Measurements from ENCODE around the gene ACTN1.

DNA sequence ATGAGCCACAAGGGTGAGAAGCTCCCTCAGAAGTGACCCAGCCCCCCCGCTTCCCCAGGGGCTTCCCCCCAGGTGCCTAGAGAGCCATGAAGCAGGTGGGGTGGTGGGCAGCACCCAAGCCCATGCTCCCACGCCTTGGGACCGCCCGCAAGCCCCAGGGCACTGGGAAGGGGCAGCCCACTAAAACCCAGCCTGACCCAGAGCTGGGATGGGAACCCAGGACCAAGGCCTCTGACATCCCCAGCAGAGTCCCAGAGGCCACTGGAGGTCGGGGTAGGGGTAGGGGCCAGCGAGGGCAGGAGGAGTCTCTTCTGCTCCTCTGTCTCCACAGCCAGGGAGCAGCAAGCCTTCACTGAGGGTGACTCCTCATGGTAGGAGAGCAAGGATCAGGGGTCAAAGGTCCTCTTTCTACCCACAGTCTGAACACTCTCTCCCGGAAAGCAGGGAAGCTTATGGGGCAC is 99.8 kb downstream of the ACTN1 start:
- TF ChIP-seq, protein P1, sequence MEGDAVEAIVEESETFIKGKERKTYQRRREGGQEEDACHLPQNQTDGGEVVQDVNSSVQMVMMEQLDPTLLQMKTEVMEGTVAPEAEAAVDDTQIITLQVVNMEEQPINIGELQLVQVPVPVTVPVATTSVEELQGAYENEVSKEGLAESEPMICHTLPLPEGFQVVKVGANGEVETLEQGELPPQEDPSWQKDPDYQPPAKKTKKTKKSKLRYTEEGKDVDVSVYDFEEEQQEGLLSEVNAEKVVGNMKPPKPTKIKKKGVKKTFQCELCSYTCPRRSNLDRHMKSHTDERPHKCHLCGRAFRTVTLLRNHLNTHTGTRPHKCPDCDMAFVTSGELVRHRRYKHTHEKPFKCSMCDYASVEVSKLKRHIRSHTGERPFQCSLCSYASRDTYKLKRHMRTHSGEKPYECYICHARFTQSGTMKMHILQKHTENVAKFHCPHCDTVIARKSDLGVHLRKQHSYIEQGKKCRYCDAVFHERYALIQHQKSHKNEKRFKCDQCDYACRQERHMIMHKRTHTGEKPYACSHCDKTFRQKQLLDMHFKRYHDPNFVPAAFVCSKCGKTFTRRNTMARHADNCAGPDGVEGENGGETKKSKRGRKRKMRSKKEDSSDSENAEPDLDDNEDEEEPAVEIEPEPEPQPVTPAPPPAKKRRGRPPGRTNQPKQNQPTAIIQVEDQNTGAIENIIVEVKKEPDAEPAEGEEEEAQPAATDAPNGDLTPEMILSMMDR (IDR thresholded peaks at IDR 0.05), result no peak
- TF ChIP-seq, protein P2, sequence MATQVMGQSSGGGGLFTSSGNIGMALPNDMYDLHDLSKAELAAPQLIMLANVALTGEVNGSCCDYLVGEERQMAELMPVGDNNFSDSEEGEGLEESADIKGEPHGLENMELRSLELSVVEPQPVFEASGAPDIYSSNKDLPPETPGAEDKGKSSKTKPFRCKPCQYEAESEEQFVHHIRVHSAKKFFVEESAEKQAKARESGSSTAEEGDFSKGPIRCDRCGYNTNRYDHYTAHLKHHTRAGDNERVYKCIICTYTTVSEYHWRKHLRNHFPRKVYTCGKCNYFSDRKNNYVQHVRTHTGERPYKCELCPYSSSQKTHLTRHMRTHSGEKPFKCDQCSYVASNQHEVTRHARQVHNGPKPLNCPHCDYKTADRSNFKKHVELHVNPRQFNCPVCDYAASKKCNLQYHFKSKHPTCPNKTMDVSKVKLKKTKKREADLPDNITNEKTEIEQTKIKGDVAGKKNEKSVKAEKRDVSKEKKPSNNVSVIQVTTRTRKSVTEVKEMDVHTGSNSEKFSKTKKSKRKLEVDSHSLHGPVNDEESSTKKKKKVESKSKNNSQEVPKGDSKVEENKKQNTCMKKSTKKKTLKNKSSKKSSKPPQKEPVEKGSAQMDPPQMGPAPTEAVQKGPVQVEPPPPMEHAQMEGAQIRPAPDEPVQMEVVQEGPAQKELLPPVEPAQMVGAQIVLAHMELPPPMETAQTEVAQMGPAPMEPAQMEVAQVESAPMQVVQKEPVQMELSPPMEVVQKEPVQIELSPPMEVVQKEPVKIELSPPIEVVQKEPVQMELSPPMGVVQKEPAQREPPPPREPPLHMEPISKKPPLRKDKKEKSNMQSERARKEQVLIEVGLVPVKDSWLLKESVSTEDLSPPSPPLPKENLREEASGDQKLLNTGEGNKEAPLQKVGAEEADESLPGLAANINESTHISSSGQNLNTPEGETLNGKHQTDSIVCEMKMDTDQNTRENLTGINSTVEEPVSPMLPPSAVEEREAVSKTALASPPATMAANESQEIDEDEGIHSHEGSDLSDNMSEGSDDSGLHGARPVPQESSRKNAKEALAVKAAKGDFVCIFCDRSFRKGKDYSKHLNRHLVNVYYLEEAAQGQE (IDR thresholded peaks at IDR 0.05; ENCODE audit: low read depth, low read length), result no peak
- no peak for TF ChIP-seq GATA2 (CRISPR knock-in tag; IDR thresholded peaks at IDR 0.05)
- TF ChIP-seq SMC3 (IDR thresholded peaks at IDR 0.05; ENCODE audit: low read depth, low read length), result no peak
- no peak for TF ChIP-seq CHD2 (IDR thresholded peaks at IDR 0.05; ENCODE audit: low read length, partially characterized antibody)
- no peak for TF ChIP-seq YY1 (IDR thresholded peaks at IDR 0.05; ENCODE audit: low read depth)
- no peak for TF ChIP-seq RXRA (IDR thresholded peaks at IDR 0.05; ENCODE audit: borderline replicate concordance, low read depth)
- TF ChIP-seq EP300 (IDR thresholded peaks at IDR 0.05; ENCODE audit: borderline replicate concordance in 1 of 2, low read depth in 1 of 2, low read length in 1 of 2), result no peak
- no peak for TF ChIP-seq NRF1 (IDR thresholded peaks at IDR 0.05; ENCODE audit: low read depth, low read length)
- TF ChIP-seq TAF1 (IDR thresholded peaks at IDR 0.05; ENCODE audit: borderline replicate concordance, low read depth, low read length), result no peak
- no peak for TF ChIP-seq NFIC (IDR thresholded peaks at IDR 0.05; ENCODE audit: borderline replicate concordance)
- TF ChIP-seq EZH2phosphoT487 (IDR thresholded peaks at IDR 0.05; ENCODE audit: borderline replicate concordance, low read depth), result no peak
- no peak for TF ChIP-seq GABPA (IDR thresholded peaks at IDR 0.05; ENCODE audit: low read depth)
- TF ChIP-seq, protein P3, sequence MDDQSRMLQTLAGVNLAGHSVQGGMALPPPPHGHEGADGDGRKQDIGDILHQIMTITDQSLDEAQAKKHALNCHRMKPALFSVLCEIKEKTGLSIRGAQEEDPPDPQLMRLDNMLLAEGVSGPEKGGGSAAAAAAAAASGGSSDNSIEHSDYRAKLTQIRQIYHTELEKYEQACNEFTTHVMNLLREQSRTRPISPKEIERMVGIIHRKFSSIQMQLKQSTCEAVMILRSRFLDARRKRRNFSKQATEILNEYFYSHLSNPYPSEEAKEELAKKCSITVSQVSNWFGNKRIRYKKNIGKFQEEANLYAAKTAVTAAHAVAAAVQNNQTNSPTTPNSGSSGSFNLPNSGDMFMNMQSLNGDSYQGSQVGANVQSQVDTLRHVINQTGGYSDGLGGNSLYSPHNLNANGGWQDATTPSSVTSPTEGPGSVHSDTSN (IDR thresholded peaks at IDR 0.05), result no peak
